ENCODE measurements around the gene PANX3. TPM values are rescaled to one million over a fixed set of nuclear protein-coding genes. Genes with fewer than 3 reads are reported as not detected.

Gene PANX3
- total RNA-seq, result under 1 TPM in 2 of 8 experiments, not detected in 6; 0.33 to 0.42 TPM

DNA sequence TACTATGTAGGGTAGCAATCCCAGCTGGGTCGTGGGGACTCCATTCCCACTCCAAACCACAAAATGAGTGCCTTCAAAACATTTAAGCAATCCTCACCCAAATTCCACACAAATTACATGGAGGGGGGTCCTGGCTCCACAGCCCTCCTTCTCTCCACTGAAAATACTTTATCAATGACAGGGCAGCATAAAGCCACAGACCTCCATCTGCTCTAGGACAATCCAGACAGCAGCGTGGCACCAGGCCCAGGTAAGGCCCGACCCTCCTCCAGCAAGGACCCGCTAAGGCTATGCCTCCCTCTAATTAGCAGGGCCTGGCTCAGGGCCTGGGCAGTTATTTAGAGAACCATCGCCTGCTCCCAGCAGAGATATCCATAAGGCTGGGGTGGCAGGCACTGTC is at the start of gene PANX3:
TSS of gene PANX3 (plus strand) at position 365 of the 400 bp plus-strand sequence. CDS start 129 bp downstream, outside the sequence.
- no peak for ATAC-seq (replicated peaks in 6 of 8)
- no peak within 1 kb of the TSS for H3K27ac ChIP-seq
- peaks cover 0 to 11% of the 10 kb centered on the region in 2 donors for H3K4me1 ChIP-seq (replicated peaks in 1 of 2)
- in situ Hi-C loops (cut with MboI; ENCODE audit: low pct_unique_long_range_greater_than_20kb in 2 of 9, low sequenced_read_pairs in 9 of 9, unreplicated experiment in 9 of 9), result no loop called here
- 49 to 100% (median 68%) methylated on average over 1 to 4 of the region's 5 CpGs; no CpG with 5 or more reads in 6 of the 10 experiments for whole genome bisulfite sequencing, 10 experiments
- H3K4me3 ChIP-seq, result no peak within 1 kb of the TSS

DNA sequence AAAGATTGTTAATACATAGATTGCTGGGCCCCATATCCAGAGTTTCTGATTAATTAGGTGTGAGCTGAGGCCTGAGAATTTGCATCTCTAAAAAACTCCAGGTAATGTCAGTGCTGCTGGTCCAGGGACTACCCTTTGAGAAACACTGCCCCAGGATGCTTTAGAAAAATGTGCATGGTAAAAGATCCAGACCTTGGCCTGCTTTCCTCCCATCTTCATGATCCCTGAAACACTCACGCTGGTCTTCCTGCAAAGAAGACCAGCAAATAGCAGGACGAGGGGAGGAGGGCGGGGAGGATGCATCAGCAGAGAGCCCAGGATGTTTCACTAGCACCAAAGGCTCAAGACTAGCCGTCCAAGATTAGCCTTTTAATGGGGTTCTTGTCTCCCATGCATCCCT is 41.5 kb upstream of the PANX3 start, which contains the start of gene OR8A1:
TSS of gene OR8A1 (plus strand) at position 301 of the 400 bp plus-strand sequence. CDS start 123 bp downstream, outside the sequence.
- no peak for ATAC-seq (replicated peaks in 6 of 8)
- H3K27ac ChIP-seq, result no peak within 1 kb of the TSS
- 30 to 80% (median 50%) methylated on average over 1 to 3 of the region's 4 CpGs; no CpG with 5 or more reads in 6 of the 10 experiments for WGBS, 10 experiments
- in situ Hi-C loops (cut with MboI; ENCODE audit: low pct_unique_long_range_greater_than_20kb in 2 of 9, low sequenced_read_pairs in 9 of 9, unreplicated experiment in 9 of 9), result loop anchor here in 1 of 9 experiments (10.0 kb wide), 1 partner anchor 155 kb away; no protein-coding TSS in a partner anchor
- H3K4me1 ChIP-seq (replicated peaks in 1 of 2), result no peaks in the 10 kb centered on the region
- H3K4me3 ChIP-seq, result no peak within 1 kb of the TSS

DNA sequence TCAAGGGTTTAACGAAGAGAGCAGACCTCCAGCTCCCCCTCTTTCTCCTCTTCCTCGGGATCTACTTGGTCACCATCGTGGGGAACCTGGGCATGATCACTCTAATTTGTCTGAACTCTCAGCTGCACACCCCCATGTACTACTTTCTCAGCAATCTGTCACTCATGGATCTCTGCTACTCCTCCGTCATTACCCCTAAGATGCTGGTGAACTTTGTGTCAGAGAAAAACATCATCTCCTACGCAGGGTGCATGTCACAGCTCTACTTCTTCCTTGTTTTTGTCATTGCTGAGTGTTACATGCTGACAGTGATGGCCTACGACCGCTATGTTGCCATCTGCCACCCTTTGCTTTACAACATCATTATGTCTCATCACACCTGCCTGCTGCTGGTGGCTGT is 41.1 kb upstream of the PANX3 start:
- H3K27ac ChIP-seq, result no peak overlapping the region
- 0 to 84% (median 60%) methylated on average over 3 to 6 of the region's 7 CpGs; no CpG with 5 or more reads in 4 of the 10 experiments for WGBS, 10 experiments
- no peak for ATAC-seq (replicated peaks in 6 of 8)
- no peaks in the 10 kb centered on the region for H3K4me1 ChIP-seq (replicated peaks in 1 of 2)
- in situ Hi-C loops (cut with MboI; ENCODE audit: low pct_unique_long_range_greater_than_20kb in 2 of 9, low sequenced_read_pairs in 9 of 9, unreplicated experiment in 9 of 9), result loop anchor here in 1 of 9 experiments (10.0 kb wide), 1 partner anchor 155 kb away; no protein-coding TSS in a partner anchor
- no peak overlapping the region for H3K4me3 ChIP-seq

DNA sequence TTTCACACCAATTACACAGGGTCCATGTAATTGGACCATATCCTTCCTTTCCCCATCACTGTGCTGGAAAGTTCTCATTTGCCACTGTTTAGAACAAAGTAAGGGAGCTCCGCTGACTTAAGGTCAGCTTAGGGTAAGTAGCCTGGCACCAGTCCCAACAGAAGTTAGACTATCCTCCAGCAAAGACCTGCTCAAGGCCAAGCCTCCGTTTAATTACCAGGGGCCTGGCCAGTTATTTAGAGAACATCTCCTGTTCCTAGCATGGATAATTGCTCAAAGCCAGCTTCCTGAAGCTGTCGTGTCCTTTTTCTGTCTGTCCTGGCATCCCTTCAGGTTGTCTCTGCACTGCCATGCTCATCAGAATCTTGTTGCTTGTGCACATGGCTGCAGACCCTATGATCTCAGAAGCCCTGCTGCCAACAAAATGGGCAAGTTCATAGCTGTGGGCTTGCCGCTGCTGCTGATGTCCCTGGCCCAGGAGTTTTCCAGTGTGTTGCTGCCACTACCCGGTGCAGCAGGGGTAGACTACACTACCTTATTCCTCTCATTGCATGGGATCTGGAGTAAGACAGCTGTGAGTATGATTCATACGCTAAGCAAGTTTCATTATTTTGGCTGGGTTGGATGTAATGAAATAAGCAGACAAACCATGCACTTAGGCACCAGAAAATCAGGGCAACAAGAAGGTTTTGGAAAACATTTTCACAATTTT is 33.4 kb upstream of the PANX3 start:
- WGBS, 10 experiments, result 0 to 100% (median 61%) methylated on average over 1 to 4 of the region's 6 CpGs; no CpG with 5 or more reads in 2 of the 10 experiments
- ATAC-seq (replicated peaks in 6 of 8), result no peak
- in situ Hi-C loops (cut with MboI; ENCODE audit: low pct_unique_long_range_greater_than_20kb in 2 of 9, low sequenced_read_pairs in 9 of 9, unreplicated experiment in 9 of 9), result loop anchor here in 7 of 9 experiments (10.0 to 25.0 kb wide), 4 partner anchors 163 to 516 kb away; partner anchors contain the start of gene OR8B4 (in 5 of the 7)

DNA sequence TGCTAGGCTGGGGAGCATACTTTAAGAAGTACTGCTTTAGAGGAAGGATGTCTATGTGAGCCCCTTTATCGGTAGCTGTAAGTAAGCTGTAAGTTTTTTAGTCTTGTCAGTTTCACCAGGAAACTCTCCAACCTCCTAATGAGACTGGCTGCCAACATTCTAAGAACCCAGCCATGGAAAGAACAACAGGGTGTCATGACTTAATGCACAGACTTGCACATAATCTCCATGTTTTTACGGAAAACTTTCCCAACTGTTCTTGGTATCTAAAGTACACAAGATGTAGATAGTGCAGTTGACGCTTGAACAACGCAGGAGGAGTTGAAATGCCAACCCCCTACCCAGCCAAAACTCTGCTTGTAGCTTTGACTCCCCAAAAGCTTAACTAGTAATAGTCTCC is 32.5 kb upstream of the PANX3 start:
- no peak for ATAC-seq (replicated peaks in 6 of 8)
- H3K4me3 ChIP-seq, result no peak overlapping the region
- WGBS, 10 experiments, result 14 to 96% (median 92%) methylated on average over 1 to 4 of the region's 4 CpGs; no CpG with 5 or more reads in 5 of the 10 experiments
- no peak overlapping the region for H3K27ac ChIP-seq
- in situ Hi-C loops (cut with MboI; ENCODE audit: low pct_unique_long_range_greater_than_20kb in 2 of 9, low sequenced_read_pairs in 9 of 9, unreplicated experiment in 9 of 9), result loop anchor here in 7 of 9 experiments (10.0 to 25.0 kb wide), 4 partner anchors 164 to 516 kb away; partner anchors contain the start of gene OR8B4 (in 5 of the 7)
- H3K4me1 ChIP-seq (replicated peaks in 1 of 2), result no peaks in the 10 kb centered on the region

More for the DNA sequence above, 33.4 kb upstream of the PANX3 start:
- H3K4me3 ChIP-seq, result no peak overlapping the region
- no peak overlapping the region for H3K27ac ChIP-seq
- no peaks in the 10 kb centered on the region for H3K4me1 ChIP-seq (replicated peaks in 1 of 2)

GRCh38 chr11:124581817-124582216 is 29.4 kb upstream of the PANX3 start:
- in situ Hi-C loops (cut with MboI; ENCODE audit: low pct_unique_long_range_greater_than_20kb in 2 of 9, low sequenced_read_pairs in 9 of 9, unreplicated experiment in 9 of 9), result loop anchor here in 7 of 9 experiments (25.0 kb wide), 3 partner anchors 170 to 520 kb away; partner anchors contain the start of gene OR8B4 (in 5 of the 7)
- Histone ChIP-seq H3K4me3 (no peak overlapping the region), H3K4me1 (replicated peaks in 1 of 2) (no peaks in the 10 kb centered on the region), H3K27ac (no peak overlapping the region)
- WGBS, 10 experiments, result 30 to 100% (median 85%) methylated on average over 1 to 3 of the region's 6 CpGs; no CpG with 5 or more reads in 4 of the 10 experiments
- ATAC-seq (replicated peaks in 6 of 8), result peak in 3 of 8 experiments; percentile 12 to 92 (median 78)

GRCh38 chr11:124582565-124582964 is 28.7 kb upstream of the PANX3 start:
- Histone ChIP-seq H3K27ac (no peak overlapping the region), H3K4me3 (no peak overlapping the region), H3K4me1 (replicated peaks in 1 of 2) (no peaks in the 10 kb centered on the region)
- ATAC-seq (replicated peaks in 6 of 8), result no peak
- in situ Hi-C loops (cut with MboI; ENCODE audit: low pct_unique_long_range_greater_than_20kb in 2 of 9, low sequenced_read_pairs in 9 of 9, unreplicated experiment in 9 of 9), result loop anchor here in 7 of 9 experiments (25.0 kb wide), 3 partner anchors 170 to 520 kb away; partner anchors contain the start of gene OR8B4 (in 5 of the 7)
- 0 to 100% (median 69%) methylated on average over 1 to 2 of the region's 2 CpGs; no CpG with 5 or more reads in 4 of the 10 experiments for WGBS, 10 experiments

GRCh38 chr11:124583781-124584180 is 27.4 kb upstream of the PANX3 start:
- Histone ChIP-seq H3K4me3 (no peak overlapping the region), H3K4me1 (replicated peaks in 1 of 2) (no peaks in the 10 kb centered on the region), H3K27ac (no peak overlapping the region)
- 47 to 100% (median 80%) methylated on average over 2 to 8 of the region's 8 CpGs for WGBS, 10 experiments
- ATAC-seq (replicated peaks in 6 of 8), result no peak
- in situ Hi-C loops (cut with MboI; ENCODE audit: low pct_unique_long_range_greater_than_20kb in 2 of 9, low sequenced_read_pairs in 9 of 9, unreplicated experiment in 9 of 9), result loop anchor here in 7 of 9 experiments (25.0 kb wide), 3 partner anchors 171 to 521 kb away; partner anchors contain the start of gene OR8B4 (in 5 of the 7)

DNA sequence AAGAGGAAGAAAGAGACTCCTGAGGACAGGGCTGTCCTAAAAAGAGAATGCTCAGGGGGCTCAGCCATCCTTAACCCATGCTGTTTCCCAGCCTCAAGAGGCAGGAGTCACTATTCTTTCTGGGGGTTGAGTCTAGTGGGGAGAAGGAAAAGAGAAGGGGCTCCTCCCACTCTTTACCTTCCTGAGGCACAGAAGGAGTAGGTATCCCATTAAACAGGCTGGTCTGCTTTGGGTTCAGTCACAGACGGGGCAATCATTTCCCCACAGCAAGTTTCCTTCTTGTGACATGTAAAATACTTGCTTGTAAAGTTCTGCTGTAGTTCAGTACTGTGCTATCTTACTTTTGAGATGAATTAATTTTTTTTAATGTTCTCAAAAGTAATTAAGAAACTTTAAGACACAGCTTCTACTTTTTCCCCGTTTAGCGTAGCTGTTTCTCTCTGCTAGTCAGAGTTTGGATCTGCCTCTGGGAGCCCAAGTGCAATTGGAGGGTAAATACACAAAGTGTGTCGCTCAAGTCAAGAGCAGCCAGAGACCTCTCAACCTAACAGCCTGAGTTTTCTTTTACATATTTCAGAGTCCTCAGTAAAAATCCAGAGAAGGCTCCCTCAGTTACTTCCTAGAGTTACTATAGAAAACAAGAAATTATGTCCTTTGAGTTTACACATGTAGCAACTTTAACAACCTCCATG is 26.4 kb upstream of the PANX3 start:
- in situ Hi-C loops (cut with MboI; ENCODE audit: low pct_unique_long_range_greater_than_20kb in 2 of 9, low sequenced_read_pairs in 9 of 9, unreplicated experiment in 9 of 9), result loop anchor here in 7 of 9 experiments (25.0 kb wide), 3 partner anchors 173 to 523 kb away; partner anchors contain the start of gene OR8B4 (in 5 of the 7)
- Histone ChIP-seq H3K4me1 (replicated peaks in 1 of 2) (no peaks in the 10 kb centered on the region), H3K27ac (no peak overlapping the region), H3K4me3 (no peak overlapping the region)
- ATAC-seq (replicated peaks in 6 of 8), result no peak
- WGBS, 10 experiments, result 67 to 100% (median 92%) methylated on average over 1 to 4 of the region's 4 CpGs; no CpG with 5 or more reads in 3 of the 10 experiments

DNA sequence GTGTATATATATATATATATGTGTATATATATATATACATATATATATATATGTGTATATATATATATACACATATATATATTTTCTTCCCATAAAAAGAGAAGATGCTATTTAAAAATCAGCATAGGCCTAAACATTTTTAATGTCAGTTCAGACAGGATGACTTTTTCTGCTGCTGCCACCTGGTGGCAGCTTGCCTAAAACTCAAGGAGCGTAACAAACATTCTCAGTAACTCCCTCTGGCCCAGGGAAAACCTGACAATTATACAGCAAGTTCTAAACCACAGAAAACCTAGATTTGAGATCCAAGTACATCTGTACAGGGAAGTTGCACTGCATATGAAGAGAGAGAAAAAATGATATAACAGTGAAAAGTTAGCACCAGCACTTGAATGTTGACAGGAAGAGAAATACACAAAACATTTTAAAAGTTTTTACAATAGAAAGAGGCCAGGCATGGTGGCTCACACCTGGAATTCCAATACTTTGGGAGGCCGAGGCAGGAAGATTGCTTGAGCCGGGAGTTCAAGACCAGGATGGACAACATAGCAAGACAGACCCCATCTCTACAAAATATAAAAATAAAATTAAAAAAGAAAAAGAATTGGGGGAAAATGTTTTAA is 24.9 kb upstream of the PANX3 start:
- Histone ChIP-seq H3K4me1 (replicated peaks in 1 of 2) (no peaks in the 10 kb centered on the region), H3K27ac (no peak overlapping the region), H3K4me3 (no peak overlapping the region)
- peak in 5 of 8 experiments; percentile 31 to 67 (median 61) for ATAC-seq (replicated peaks in 6 of 8)
- in situ Hi-C loops (cut with MboI; ENCODE audit: low pct_unique_long_range_greater_than_20kb in 2 of 9, low sequenced_read_pairs in 9 of 9, unreplicated experiment in 9 of 9), result loop anchor here in 7 of 9 experiments (25.0 kb wide), 3 partner anchors 174 to 524 kb away; partner anchors contain the start of gene OR8B4 (in 5 of the 7)
- WGBS, 10 experiments, result 0 to 50% (median 32%) methylated on average over 2 to 3 of the region's 3 CpGs

- no peak for ATAC-seq (replicated peaks in 6 of 8)
- WGBS, 10 experiments, result 0 to 100% (median 82%) methylated on average over 1 to 2 of the region's 2 CpGs; no CpG with 5 or more reads in 1 of the 10 experiments
- in situ Hi-C loops (cut with MboI; ENCODE audit: low pct_unique_long_range_greater_than_20kb in 2 of 9, low sequenced_read_pairs in 9 of 9, unreplicated experiment in 9 of 9), result loop anchor here in 8 of 9 experiments (10.0 to 25.0 kb wide), 4 partner anchors 177 to 529 kb away; partner anchors contain the start of gene OR8B4 (in 5 of the 8)
- H3K4me3 ChIP-seq, result no peak overlapping the region
- no peaks in the 10 kb centered on the region for H3K4me1 ChIP-seq (replicated peaks in 1 of 2)
- no peak overlapping the region for H3K27ac ChIP-seq
Measured at GRCh38 chr11:124591430-124591829, 19.8 kb upstream of the PANX3 start.

- Histone ChIP-seq H3K27ac (no peak overlapping the region), H3K4me1 (replicated peaks in 1 of 2) (no peaks in the 10 kb centered on the region), H3K4me3 (no peak overlapping the region)
- in situ Hi-C loops (cut with MboI; ENCODE audit: low pct_unique_long_range_greater_than_20kb in 2 of 9, low sequenced_read_pairs in 9 of 9, unreplicated experiment in 9 of 9), result loop anchor here in 8 of 9 experiments (10.0 to 25.0 kb wide), 4 partner anchors 178 to 530 kb away; partner anchors contain the start of gene OR8B4 (in 5 of the 8)
- ATAC-seq (replicated peaks in 6 of 8), result no peak
- WGBS, 10 experiments, result 30 to 100% (median 89%) methylated on average over 1 to 6 of the region's 6 CpGs; no CpG with 5 or more reads in 4 of the 10 experiments
Measured at GRCh38 chr11:124592627-124593026, 18.6 kb upstream of the PANX3 start.

All from motor neuron (in vitro differentiated cells).